Testis (tissue), 2 donors: ENCODE data around the gene REV1.

Experiments used
- POLR2A ChIP-seq: fragments of 450-650 bp; IDR thresholded peaks from one replicate; pipeline ENCODE4 v1.6.1; 2017; ENCODE audit warnings: antibody characterized with exemption, mild to moderate bottlenecking, moderate library complexity
- TF ChIP-seq, protein P1 (sequence below), 3 experiments: fragments of 450-650 bp in 2 of 3; fragments of 200-600 bp in 1 of 3; sonication (generic) in 1 of 3; IDR thresholded peaks; one replicate each; pipeline ENCODE4 v1.5.1; 2016 to 2019; ENCODE audit warnings: antibody characterized with exemption in 3 of 3, mild to moderate bottlenecking in 2 of 3, moderate library complexity in 1 of 3

DNA sequence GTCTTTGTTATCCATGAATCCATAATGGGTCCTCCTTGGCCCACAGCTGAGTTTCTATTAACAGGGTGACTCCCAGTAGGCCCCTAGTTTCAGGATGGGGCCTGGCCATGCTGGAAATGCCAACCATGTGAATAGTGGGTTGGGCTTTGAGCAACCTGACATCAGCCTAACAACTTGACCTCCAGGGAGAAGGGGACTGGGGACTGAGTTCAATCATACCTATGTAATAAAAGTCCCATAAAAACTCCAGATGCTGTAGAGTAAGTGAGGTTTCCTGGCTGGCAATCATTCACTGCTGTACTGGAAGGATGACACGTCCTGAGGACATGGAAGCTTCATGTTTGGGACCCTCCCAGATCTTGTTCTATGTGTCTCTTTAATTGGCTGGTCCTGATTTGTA is 7.9 kb downstream of the REV1 start:
- TF ChIP-seq, protein P1, sequence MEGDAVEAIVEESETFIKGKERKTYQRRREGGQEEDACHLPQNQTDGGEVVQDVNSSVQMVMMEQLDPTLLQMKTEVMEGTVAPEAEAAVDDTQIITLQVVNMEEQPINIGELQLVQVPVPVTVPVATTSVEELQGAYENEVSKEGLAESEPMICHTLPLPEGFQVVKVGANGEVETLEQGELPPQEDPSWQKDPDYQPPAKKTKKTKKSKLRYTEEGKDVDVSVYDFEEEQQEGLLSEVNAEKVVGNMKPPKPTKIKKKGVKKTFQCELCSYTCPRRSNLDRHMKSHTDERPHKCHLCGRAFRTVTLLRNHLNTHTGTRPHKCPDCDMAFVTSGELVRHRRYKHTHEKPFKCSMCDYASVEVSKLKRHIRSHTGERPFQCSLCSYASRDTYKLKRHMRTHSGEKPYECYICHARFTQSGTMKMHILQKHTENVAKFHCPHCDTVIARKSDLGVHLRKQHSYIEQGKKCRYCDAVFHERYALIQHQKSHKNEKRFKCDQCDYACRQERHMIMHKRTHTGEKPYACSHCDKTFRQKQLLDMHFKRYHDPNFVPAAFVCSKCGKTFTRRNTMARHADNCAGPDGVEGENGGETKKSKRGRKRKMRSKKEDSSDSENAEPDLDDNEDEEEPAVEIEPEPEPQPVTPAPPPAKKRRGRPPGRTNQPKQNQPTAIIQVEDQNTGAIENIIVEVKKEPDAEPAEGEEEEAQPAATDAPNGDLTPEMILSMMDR (IDR thresholded peaks at IDR 0.05), result no peak
- no peak for TF ChIP-seq POLR2A
